ENCODE data around the gene PTPN11.

PTPN11 gene

GRCh38 chr12:112537710-112538396 lies 119.1 kb downstream of the PTPN11 start:
- no peaks in the 10 kb centered on the region; the same call in none of the 2 replicates for H3K27me3 ChIP-seq (replicated peaks; ENCODE audit: control insufficient read depth, insufficient read depth, low read length)
- no peak for DNase-seq (ENCODE audit: extremely low read depth, insufficient read length)
- H3K36me3 ChIP-seq (ENCODE audit: control insufficient read depth, insufficient read depth, low read length) = no peaks in the 10 kb centered on the region
- no peak for TF ChIP-seq CTCF (IDR thresholded peaks at IDR 0.05; ENCODE audit: insufficient read depth, low read length, poor library complexity, severe bottlenecking)
- no peak overlapping the region for H3K4me3 ChIP-seq (replicated peaks; ENCODE audit: low read depth, low read length)

- no peaks in the 10 kb centered on the region; the same call in none of the 2 replicates for H3K27me3 ChIP-seq (replicated peaks; ENCODE audit: control insufficient read depth, insufficient read depth, low read length)
- TF ChIP-seq CTCF (IDR thresholded peaks at IDR 0.05; ENCODE audit: insufficient read depth, low read length, poor library complexity, severe bottlenecking) = no peak
- no peaks in the 10 kb centered on the region for H3K36me3 ChIP-seq (ENCODE audit: control insufficient read depth, insufficient read depth, low read length)
- no peak overlapping the region for H3K4me3 ChIP-seq (replicated peaks; ENCODE audit: low read depth, low read length)
- no peak for DNase-seq (ENCODE audit: extremely low read depth, insufficient read length)
Measured at GRCh38 chr12:112538740-112539139, 120.0 kb downstream of the PTPN11 start.

- DNase-seq (ENCODE audit: extremely low read depth, insufficient read length) = no peak
- no peak for TF ChIP-seq CTCF (IDR thresholded peaks at IDR 0.05; ENCODE audit: insufficient read depth, low read length, poor library complexity, severe bottlenecking)
- Histone ChIP-seq H3K27me3 (replicated peaks; ENCODE audit: control insufficient read depth, insufficient read depth, low read length) (no peaks in the 10 kb centered on the region; the same call in none of the 2 replicates), H3K4me3 (replicated peaks; ENCODE audit: low read depth, low read length) (no peak overlapping the region), H3K36me3 (ENCODE audit: control insufficient read depth, insufficient read depth, low read length) (no peaks in the 10 kb centered on the region)
Measured at GRCh38 chr12:112539221-112539620, 120.5 kb downstream of the PTPN11 start.

GRCh38 chr12:112540021-112540420 lies 121.3 kb downstream of the PTPN11 start:
- H3K36me3 ChIP-seq (ENCODE audit: control insufficient read depth, insufficient read depth, low read length) = no peaks in the 10 kb centered on the region
- H3K4me3 ChIP-seq (replicated peaks; ENCODE audit: low read depth, low read length) = no peak overlapping the region
- H3K27me3 ChIP-seq (replicated peaks; ENCODE audit: control insufficient read depth, insufficient read depth, low read length) = no peaks in the 10 kb centered on the region; the same call in none of the 2 replicates
- no peak for TF ChIP-seq CTCF (IDR thresholded peaks at IDR 0.05; ENCODE audit: insufficient read depth, low read length, poor library complexity, severe bottlenecking)
- no peak for DNase-seq (ENCODE audit: extremely low read depth, insufficient read length)

GRCh38 chr12:112543751-112544150 lies 125.0 kb downstream of the PTPN11 start:
- no peak for TF ChIP-seq CTCF (IDR thresholded peaks at IDR 0.05; ENCODE audit: insufficient read depth, low read length, poor library complexity, severe bottlenecking)
- Histone ChIP-seq H3K4me3 (replicated peaks; ENCODE audit: low read depth, low read length) (no peak overlapping the region), H3K27me3 (replicated peaks; ENCODE audit: control insufficient read depth, insufficient read depth, low read length) (no peaks in the 10 kb centered on the region; the same call in 1 of the 2 replicates), H3K36me3 (ENCODE audit: control insufficient read depth, insufficient read depth, low read length) (no peaks in the 10 kb centered on the region)
- DNase-seq (ENCODE audit: extremely low read depth, insufficient read length) = no peak
